GM21737 (cell line): Measurements from ENCODE around the gene COQ10A.
"Not testable (repeated sequence)": the region's sequence is repeated elsewhere in the genome, so short reads cannot be mapped to it uniquely, and the experiment has no call there.

Experiments used
- ATAC-seq: cut with Tn5 transposase; IDR thresholded peaks from one replicate; pipeline ENCODE4 v1.9.1; 2021; ENCODE audit warnings: mild to moderate bottlenecking, moderate library complexity; ENCODE audit not compliant: unreplicated experiment

The COQ10A gene

DNA sequence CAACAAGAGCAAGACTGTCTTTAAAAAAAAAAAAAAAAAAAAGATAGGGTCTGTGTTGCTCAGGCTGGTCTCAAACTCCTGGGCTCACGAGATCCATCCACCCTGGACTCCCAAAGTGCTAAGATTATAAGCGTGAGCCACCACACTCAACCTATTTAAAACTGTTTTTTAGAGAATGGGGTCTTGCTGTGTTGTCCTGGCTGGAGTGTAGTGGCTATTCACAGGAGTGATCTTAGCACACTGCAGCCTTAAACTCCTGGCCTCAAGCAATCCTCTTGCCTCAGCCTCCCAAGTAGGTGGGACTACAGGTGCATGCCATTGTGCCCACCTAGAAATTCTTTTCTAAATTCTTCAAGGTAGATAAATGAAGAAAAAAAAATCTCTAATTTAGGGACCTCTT, 7.6 kb downstream of the COQ10A start:
- no peak for ATAC-seq

DNA sequence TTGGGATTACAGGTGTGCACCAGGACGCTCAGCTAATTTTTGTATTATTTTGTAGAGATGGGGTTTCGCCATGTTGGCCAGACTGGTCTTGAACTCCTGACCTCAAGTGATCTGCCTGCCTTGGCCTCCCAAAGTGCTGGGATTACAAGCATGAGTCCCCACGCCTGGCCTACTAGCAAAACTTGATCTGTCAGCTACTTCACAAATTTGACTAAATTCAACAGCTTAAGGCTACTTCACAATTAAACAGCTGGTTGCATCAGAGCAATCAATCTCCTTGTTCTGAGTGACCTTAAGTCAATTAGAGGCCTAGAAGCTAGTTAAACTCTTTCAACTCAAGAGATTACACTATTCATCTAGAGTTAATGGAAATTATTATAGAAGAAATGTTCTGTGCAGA, 12.2 kb downstream of the COQ10A start:
- ATAC-seq: no peak

GRCh38 chr12:56280849-56281248, 14.1 kb downstream of the COQ10A start:
- no peak for ATAC-seq

DNA sequence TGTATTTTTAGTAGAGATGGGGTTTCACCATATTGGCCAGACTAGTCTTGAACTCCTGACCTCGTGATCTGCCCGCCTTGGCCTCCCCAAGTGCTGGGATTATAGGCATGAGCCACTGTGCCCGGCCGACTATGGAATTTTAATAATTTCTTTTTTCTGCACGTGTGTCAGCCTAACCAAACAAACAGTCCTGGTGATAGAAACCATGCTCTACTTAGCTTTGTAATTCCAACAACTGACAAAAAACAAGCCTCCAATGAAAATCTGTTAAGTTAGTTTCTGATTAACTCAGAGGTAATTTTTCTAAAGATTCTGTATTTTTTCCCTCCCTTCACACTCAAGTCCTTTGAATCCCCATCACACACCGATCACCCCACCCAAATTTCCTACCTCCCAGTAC, 15.3 kb downstream of the COQ10A start:
- ATAC-seq: no peak

GRCh38 chr12:56282579-56282978, 15.8 kb downstream of the COQ10A start:
- ATAC-seq: no peak

DNA sequence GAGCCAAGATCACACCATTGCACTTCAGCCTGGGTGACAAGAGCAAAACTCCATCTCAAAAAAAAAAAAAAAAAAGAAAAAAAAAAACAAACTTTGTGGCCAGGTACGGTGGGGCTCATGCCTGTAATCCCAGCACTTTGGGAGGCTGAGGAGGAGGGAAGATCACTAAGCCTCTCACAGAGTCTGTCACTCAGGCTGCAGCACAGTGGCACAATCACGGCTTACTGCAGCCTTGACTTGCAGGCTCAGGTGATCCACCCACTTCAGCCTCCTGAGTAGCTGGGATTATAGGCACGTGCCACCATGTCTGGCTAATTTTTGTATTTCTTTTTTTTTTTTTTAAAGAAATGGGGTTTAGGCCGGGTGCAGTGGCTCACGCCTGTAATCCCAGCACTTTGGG, 17.5 kb downstream of the COQ10A start:
- ATAC-seq: not testable (repeated sequence)

DNA sequence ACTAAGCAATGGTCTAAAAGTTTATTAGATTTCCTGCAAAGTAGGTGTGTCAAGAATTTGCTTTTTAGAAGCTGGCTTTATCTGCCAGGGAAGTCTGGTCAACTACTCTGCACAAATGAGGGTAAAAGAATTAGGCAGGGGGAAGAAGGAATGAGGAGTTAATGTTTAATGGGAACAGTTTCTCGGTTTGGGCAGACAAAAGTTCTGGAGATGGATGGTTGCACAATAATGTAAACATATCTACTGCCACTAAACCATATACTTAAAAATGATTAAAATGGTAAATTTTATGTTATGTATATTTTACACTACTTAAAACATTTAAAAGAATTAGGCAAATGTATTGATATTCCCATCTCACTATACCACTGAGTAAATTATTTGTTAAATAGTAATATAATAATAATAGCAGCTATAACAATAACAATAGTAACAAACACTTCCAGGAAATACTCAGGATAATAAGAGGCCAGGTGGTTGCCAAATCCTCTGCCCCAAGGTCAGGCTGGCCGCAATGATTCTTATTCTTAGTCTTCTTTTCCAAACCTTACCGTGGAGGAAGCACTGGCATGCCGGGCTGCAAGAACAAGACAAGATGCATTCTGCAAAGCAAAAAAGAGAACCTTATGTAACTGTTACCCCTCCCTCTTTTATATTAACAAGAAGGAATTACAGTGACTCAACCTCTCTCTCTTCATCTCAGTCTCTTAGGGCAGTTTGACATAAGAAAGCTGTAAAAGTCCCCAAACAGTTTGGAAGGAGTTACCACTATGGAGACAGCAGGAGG, 19.5 kb downstream of the COQ10A start:
- no peak for ATAC-seq

DNA sequence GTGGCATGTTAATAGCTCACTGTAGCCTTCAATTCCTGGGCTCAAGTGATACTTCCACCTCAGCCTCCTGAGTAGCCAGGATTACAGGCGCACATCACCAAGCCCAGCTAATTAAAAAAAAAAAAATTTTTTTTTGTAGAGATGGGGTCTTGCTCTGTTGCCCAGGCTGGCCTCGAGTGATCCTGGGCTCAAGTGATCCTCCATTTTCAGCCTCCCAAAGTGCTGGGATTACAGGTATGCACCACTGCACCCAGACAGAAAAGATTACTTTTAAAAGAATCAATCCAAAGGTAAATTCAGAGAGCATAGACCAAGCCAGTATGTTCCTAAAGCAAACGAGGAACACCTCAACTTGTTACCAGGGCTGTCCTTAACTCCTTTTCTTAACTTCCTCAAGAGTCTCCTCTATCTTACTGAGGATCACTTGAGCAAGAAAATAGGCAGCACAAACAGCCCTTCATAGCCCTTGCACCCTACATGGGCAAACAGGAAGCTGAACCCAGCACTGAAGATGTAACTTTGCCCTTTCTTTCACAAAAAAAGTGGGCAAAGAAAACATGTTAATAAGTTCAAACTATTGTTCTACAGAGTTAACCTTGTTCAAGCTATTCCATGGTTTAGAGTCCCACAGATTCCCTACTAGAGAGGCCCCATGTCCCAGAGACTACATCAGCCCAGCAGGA, 22.1 kb downstream of the COQ10A start:
- ATAC-seq: no peak

DNA sequence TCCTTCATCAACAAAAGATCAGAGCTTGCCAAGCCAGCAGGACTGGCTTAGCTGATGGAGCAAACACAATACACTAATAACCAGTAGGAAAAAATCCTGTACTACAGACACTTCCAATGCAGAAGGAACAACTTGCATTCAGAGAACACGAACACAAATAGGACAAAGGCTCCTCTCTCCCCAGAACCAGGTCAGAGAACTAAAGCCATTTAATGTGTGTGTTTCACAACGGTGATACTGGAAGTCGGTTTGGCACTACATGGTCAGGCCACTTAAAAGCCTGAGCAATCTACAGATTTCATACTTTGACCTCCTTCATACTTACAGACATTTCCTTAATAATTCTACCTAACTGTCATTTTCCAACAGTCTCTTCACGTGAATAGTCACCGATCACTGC, 27.1 kb downstream of the COQ10A start:
- no peak for ATAC-seq

GRCh38 chr12:56296295-56296694, 29.6 kb downstream of the COQ10A start:
- no peak for ATAC-seq

DNA sequence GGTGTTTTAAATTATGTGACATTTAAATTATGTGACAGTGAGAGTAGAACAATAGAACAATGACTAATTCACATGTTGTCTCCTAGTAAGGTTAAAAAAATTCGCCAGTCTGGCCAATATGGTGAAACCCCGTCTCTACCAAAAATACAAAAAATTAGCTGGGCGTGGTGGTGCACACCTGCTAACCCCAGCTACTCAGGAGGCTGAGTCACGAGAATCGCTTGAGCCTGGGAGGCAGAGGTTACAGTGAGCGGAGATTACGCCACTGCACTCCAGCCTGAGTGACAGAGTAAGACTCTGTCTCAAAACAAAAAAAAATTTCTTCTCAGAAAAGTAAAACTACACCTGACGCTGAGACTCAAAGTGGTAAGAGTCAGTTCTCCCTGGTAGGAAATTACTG, 30.7 kb downstream of the COQ10A start:
- no peak for ATAC-seq

DNA sequence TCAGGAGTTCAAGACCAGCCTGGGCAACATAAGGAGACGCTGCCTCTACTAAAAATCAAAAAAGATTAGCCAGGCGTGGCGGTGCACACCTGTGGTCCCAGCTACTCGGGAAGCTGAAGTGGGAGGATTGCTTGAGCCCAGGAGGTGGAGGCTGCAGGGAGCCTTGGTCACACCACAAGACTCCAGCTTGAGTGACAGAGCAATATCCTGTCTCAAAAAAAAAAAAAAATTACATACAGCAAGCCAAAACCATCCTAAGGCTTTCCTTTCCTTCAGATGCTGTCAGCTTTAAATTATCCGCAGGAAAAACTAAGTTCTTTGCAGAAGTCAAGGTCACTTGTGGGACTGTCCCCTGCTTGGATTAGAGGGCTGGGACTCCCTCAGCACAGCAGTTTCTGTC, 32.1 kb downstream of the COQ10A start:
- no peak for ATAC-seq

GRCh38 chr12:56299308-56299852, 32.6 kb downstream of the COQ10A start:
- ATAC-seq: no peak

- peak; percentile 90 for ATAC-seq
Observed at GRCh38 chr12:56299853-56300643, 33.3 kb downstream of the COQ10A start, which contains the start of gene CS. TSS of gene CS (minus strand) at chr12:56300330. CDS start at chr12:56300201, 129 bp downstream.

DNA sequence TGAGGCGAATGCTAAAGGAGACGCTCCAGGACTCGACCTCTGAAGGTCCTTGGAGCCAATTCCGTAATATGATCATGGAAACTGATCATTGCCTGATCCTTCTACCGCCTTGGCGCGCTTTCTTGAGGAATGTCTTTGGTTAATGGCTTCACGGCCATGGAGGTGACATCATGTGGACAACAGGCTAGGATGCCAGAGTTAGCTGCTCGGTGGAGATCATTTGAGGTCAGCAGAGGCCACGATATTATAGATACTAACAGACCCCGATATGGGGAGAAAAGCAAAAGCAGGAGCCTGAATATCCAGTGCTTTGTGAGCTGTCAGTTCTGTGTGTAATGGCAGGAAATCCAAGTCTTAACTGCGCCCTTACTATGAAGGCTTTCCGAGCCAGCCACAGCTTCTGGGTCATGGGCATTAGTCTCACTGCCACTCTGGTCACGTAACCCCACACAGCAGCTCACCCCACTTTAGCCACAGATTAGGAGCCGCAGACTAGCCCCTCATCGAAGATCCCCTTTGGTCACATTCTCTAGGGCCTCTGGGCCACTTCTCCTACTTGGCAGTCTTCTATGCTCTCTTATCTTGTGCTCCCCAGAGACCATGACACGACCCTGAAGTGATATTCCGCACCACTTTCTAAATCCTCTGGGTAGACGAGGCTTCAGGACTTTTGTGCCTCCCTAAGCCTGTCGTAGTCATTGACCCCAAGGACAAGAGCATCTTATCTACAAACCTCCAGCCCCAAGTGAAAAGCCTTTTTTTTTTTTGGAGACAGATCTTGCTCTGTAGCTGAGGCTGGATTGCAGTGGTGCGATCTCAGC, 34.1 kb downstream of the COQ10A start:
- no peak for ATAC-seq

DNA sequence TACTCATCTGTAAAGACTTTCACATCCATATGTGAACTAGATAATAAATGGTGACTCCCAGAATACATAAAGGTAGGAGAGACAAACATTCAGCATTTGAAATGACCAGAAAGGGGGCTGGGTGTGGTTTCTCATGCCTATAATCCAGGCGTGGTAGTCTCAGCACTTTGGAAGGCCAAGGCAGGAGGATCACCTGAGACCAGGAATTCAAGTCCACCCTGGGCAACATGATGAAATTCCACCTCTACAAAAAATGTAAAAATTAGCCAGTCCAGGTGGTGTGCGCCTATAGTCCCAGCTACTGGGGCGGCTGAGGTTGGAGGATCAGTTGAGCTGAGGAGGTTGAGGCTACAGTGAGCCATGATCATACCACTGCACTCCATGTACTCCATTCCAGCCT, 37.5 kb downstream of the COQ10A start:
- no peak for ATAC-seq

- no peak for ATAC-seq
Observed at GRCh38 chr12:56304872-56305590, 38.3 kb downstream of the COQ10A start.

DNA sequence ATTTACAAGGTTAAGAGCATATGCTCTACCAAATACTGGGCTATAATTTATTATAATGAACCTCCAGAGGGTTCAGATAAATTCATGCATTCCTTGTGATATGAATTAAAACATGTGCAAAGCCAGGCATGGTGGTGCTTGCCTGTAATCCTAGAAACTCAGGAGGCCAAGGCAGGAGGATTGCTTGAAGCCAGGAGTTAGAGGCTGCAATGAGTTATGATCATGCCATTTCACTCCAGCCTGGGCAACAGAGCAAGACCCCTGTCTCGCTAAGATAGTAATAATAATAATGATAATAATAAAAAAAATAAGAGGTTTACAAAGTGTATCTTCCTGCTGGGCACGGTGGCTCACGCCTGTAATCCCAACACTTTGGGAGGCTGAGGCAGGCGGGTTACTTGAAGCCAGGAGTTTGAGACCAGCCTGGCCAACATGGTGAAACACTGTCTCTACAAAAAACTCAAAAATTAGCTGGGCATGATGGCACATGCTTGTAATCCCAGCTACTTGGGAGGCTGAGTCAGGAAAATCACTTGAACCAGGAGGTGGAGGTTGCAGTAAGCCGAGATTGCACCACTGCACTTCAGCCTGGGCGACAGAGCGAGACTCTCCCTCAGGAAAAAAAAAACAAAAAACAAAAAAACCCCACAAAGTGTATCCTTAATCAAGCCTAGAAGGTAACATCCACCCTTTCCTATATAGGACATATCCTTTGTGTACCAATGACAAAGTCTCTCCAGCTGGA, 40.7 kb downstream of the COQ10A start:
- ATAC-seq: no peak

GRCh38 chr12:56308714-56309113, 42.0 kb downstream of the COQ10A start:
- no peak for ATAC-seq
